CD4-positive, alpha-beta T cell treated with Interleukin-15 for 4 hours (primary cell): ENCODE data around the gene SUSD6.

Experiments used
- DNase-seq: peaks from one replicate; pipeline ENCODE4 v3.0.0-alpha.2; 2020; ENCODE audit warnings: low spot score

Gene SUSD6, protein sequence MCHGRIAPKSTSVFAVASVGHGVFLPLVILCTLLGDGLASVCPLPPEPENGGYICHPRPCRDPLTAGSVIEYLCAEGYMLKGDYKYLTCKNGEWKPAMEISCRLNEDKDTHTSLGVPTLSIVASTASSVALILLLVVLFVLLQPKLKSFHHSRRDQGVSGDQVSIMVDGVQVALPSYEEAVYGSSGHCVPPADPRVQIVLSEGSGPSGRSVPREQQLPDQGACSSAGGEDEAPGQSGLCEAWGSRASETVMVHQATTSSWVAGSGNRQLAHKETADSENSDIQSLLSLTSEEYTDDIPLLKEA

DNA sequence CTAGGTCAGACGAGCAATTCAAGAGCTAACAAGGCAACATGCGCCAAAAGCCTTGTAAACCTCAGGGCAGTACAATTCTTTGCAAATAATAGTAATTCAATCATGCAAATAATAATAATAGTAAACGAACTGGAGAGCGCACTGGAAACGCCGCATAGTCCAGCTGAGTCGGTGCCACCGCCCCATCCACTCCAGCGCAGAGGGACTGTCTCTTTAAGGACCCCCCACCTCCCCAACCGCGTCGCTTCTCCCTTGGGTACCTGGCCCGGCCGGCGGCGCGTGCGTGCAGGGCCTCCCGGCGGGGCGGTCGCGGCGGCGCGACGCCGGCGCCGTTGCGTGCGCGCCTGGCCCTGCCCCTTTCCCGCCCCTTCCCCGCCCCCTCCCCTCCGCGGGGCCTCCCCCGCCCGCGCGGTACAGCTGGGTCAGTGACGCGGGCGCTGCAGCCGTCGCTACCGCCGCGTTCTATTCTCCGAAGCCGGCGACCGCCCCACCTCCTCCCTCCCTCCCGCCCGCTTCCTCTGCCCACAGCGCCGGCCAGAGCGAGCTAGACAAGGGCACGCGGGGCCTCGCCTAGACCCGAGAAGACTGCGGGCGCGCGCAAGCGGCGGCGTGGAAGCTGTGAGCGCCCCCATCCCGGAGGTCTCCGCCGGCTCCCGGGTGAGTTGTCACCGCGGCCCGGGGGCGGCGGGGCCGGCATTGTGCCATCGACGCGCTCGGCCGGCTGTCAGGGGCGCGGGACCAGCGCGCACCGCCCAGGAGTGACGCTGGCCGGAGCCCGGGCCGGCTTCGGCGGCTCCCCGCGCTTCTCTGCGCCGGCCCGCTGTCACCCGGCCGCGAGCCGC lies at the start of gene SUSD6:
Gene SUSD6, plus strand, starts transcription at position 425 of the 842 bp plus-strand sequence. CDS start 46,997 bp downstream, outside the sequence.
- DNase-seq, result peak; percentile 89

DNA sequence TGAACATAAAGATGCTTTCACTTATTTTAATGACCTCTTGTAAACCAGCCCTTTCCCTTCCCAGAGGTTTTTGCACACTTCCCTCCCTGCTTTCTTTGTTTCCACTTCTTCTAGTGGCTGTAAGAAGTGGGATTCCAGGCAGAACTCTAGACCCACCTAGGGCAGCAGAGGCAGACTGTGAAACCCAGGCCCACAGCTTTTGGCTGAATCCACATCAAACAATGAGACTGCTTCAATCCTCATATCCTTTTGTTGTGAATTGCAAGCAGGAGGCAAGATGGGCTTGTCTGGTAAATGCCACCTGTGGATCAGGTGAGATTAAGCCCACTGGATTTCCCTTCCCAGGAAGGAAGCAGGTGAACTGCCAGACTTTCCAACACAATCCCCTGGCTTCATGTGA lies 49.5 kb upstream of the SUSD6 start:
- DNase-seq, result no peak

DNA sequence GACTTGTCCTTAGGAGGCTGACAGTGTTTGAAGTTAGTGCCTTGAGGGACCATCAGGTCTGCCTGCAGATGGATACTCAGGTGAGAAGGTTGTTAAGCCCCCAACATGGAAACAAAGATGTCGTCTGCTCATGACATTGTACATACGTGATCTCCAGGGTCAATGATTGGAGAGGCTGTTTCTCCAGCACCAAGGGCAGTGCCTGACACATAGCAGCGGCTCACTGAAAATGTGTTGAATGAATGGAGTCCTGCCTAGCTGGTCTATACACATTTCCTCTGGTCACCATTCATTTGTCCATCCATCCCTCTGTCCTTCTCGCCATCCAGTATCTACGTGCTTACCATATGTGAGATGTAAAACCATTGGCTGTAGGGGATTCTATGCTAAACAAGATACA lies 43.8 kb upstream of the SUSD6 start:
- DNase-seq, result no peak

DNA sequence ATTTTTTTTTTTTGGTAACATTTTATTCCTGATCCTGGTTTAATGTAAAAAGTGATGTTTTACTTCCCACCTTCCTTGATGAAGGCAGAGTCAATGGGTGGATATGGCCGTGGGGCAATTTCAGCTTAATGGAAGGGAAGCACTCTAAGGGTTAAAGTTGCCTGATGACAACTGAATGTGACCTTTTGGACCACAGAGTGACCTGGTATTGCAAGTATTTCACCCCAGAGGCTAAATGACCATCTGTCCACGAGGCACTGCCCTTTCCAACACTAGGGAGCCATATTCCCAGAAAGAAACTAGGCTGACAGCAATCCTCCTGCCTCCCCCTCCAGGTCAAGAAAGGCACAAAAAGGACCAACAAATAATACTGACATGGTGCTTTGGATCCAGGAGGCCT lies 41.5 kb upstream of the SUSD6 start:
- no peak for DNase-seq

DNA sequence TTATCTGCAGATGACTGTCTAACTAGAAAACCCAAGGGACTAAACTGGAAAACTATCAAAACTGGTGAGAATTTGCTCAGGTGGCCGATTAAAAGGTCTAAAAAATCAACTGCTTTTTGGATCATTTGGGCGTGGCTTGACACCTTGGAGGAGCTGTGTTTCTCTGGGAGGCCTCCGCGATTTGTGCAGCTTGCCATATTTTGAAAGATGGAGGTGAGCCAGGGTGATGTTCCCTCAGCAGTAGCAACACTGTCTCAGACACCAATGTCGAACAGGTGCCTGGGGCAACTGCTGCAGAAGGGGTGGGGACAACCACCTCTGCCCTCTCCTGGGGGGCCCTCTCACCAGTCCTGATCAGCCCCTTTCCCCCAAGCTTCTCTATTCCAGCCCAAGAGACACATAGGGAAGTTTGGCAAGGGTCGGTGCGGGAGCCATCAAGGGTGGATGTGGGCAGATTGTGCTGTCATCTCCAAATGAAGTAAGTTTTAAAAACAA lies 40.5 kb upstream of the SUSD6 start:
- DNase-seq, result no peak

DNA sequence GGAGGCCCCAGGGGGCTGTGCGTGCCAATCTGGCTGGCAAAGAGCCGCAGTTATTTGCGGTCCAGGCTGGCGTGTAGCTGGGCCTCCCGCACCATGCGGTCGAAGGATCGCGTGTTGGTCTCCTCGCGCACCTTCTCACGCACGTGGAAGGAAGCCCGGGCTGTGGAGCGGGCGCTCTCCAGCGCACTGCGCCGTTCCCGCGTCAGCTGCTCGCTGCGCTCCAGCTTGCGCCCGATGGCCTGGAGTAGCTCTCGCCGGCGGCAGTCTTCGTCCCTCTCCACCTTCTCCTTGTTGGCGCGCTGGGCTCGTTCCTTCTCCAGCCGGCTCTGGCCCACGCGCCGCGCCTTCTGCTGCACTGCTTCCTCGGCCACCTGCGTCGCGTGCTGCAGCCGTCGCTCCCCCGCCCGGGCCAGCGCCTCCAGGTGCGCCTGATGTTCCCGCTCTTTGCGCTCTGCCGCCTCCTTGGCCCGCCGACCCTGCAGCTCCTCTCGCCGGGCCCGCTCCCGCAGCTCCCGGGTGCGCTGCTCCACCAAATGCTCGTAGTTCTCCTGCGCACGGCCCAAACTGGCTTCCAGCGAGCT lies 39.9 kb upstream of the SUSD6 start:
- no peak for DNase-seq

DNA sequence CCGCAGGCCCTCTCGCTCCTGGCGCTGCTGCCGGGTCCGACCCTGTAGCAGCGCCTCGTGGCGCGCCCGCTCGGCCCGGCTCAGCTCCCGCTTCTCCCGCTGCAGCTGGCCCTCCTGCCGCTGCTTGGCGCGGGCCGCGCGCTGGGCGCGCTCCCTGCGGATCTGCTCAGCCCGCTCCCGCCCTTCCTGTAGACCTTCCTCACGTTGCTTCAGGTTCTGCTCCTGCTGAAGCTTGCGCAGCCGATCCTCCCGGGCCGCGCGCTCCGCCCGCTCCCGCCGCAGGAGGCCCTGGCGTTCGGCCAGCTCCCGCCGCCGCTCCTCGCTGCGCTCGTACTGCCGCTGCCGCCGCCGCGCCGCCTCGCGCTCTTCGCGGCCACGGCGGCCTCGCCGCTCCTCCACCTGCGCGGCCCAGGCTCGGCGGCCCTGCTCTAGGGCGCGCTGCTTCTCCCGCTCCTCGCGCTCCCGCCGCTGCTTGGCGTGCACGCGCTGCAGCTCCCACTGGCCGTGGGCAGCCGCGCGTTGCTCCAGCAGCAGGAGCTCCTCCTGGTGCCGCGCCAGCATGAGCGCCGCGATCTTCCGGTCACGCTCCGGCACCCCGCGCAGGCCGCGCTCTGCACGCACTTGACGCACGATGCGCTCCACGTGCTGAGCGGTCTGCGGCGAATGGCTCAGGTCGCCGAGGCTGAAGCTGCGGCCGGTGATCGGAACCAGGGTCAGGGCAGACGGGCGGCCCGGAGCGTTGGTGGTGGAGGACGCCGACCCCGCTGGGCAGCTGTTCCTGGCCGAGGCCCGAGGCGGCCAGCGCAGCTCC lies 39.2 kb upstream of the SUSD6 start:
- no peak for DNase-seq

DNA sequence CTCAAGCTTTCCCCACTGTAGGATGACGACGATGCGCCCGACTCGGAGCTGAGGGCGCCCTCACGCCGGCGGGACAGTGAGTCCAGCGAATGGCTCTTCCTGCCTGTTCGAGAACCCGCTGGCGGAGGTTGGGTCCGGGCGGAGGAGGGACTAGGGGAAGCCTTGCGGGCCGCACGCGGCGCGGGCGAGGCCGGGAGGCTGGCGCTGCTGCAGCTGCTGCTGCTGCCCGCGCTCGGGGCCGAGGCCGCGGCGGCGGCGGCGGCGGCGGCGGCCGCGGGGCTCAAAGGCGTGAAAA lies 38.6 kb upstream of the SUSD6 start:
- no peak for DNase-seq

DNA sequence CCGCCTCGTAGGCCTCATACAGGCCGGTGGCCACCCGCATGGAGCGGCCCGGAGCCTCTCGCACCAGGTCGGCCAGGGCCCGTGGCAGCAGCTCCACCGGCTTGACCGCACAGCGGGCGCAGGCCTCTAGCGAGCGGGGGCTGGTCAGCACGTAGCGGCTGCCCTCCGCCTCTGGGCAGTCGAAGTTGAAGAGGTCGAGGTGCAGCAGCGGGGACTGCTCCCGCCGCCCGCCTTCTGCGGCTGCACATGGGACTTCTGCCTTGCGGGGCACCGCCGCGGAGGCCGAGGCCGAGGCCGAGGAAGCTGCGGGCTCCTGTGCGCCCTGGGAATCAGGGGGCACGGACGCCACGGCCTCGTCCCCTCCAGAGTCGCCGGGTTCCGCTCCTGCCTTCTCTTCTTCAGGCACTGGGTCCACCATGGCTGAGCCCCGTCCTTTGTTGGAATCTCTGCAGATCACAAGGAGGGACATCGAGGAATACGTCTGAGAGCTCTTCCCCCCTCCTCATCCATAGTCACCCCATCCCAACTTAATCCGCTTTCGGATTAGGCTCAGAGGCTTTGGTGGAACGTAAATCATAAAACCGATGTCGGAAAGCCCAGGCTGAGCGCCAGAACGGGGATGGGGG lies 38.1 kb upstream of the SUSD6 start:
- no peak for DNase-seq

DNA sequence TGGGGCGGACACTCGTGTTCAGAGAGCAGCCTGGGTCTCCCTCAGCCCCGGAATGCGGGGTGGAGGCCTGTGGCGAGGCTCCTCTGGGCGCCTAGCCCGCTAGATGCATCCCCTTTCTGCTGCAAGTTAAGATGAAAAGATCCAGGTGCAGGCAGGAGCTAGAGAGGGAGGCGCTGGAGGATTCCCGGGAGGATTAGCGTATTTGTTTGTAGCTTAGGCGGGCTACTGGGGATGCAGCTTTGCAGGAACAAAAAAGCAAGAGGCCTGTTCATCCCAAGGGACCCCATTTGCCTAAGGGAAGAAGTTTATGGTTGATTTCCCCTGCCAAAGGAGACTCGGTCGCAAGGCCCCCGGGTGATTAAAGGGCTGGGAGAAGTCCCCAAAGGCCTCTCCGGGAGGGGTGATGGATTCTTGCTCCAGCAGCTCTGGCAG lies 37.5 kb upstream of the SUSD6 start:
- no peak for DNase-seq

DNA sequence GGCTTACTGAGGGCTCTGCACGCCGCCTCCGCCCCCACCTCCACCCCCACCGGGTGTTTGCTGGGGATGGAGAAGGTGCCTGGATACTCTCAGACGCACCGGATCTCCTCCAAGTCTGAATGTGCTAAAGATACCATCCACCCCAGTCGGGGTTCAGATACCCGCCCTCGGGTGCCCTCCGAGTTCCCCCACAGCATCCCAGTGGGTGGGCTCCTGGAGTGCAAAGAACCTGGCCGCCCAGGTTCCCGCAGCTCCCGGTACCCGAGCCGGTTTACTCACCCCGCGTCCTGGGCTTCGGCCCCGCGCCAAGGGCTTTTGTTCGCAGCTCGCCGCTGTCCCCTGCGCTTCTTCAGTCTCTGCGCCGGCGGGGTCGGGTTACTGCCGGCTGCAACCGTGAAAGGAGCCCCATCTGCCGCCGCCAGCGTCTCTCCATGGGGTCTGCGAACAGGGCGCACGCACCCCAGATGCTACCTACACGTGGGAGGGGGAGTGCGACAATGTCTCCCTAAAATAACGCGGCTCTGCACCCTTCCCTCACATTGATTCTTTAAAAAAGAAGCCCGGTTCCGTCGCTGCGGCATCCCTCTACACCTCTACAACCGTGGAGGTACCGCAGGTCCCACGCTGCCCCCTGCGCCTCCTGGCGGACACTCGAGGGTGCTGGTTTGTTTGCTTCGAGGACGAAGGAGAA lies 37.0 kb upstream of the SUSD6 start, which contains the start of gene CCDC177:
Gene CCDC177, minus strand, starts transcription at position 609 of the 691 bp plus-strand sequence. CDS start 1,249 bp downstream, outside the sequence.
- DNase-seq, result peak; percentile 69

DNA sequence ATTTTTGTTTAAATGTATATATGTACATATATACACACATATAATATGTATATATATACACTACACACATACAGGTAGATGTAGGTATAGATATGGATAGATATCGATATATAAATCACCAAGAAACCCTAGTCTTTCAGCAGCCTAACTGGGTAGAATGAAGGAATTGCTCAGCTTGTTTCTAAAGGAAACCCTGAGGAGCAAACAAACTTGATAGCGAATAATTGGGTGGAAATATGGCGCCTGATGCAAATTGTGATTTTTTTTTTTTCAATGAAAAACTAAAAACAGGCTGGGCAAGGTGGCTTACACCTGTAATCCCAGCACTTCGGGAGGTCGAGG lies 36.5 kb upstream of the SUSD6 start:
- DNase-seq, result no peak

DNA sequence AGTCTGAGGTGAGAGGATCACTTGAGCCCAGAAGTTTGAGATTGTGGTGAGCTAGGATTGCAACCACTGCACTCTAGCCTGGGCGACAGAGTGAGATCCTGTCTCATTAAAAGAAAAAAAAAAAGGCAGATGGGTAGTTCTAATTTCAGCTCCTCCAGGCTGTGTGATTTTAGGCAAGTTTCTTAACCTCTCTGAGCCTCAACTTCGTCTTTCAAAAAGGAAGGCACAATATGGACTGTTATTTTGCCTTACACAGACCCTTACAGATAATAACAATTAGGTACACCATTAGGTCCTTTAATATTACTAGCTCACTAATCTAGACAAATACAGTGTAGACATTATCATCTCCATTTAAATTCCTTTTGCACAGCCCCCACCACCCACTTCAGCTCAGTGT lies 31.9 kb upstream of the SUSD6 start:
- no peak for DNase-seq

DNA sequence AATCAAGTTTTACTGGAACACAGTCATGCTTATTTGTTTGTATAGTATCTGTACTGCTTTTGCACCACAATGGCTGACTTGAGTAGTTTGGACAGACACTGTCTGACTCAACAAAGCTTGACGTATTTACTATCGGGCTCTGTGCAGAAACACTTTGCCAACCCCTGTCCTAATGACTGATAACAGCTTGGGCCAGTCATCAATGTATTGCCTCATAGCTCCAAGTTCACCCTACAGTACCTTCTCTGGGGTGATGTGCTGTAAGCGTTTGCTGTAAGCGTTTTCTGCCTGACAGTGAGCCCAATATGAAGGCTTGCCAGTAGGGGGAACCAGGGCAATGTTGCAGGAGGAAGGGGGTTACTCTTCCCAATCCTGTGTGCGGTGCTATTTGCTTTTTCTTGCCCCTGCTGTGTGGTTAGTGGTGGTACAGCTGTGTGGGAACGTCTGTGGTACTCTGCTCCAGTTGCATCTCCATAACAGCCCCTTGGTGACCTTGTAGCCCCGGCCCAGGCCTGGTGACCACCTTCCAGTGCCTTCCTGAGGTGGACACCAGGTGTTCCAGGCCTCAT lies 31.3 kb upstream of the SUSD6 start:
- DNase-seq, result no peak

DNA sequence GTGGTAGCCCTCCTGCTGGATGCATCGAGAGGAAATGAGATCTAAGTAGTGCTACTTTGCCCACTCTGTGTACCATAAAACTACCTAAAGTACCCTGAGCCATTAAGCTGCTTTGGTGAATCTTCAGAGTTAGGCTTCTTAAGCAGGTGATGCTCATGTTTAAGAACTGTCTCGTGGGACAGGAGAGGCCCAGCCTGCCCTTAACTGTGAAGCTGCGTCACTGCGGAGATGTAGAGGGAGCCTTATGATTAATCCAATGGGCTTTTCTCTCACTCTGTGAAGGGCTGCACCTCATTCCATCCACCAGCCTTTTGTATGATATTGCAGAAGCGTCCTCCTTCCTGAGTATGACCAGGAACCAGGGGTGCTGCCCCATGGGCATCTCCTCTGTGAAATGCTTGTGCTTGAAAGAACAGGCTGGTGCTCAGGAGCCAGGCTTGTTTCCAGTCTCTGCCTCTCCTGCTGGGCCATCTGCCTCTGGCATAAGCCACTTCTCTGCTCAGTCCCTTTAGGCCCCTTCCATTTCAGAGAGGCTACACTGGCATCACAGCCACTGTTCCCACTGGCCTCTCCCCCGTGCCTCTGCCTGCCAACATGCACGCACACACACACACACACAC lies 30.0 kb upstream of the SUSD6 start:
- no peak for DNase-seq

DNA sequence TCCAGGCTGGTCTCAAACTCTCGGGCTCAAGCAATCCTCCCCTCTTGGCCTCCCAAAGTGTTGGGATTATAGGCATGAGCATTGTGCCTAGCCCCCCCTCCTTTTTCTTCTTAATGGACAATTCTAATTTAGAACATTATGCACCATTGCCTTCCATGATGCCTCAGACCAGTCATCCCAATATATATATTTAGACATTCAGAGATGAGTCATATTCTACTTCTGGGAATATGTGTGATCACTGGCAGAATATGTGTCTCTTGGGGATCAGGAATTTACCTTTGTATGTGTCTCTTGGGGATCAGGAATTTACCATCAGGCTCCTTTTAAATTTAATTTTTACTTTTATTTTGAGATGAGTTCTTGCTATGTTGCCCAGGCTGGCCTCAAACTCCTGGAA lies 29.2 kb upstream of the SUSD6 start:
- DNase-seq, result no peak

DNA sequence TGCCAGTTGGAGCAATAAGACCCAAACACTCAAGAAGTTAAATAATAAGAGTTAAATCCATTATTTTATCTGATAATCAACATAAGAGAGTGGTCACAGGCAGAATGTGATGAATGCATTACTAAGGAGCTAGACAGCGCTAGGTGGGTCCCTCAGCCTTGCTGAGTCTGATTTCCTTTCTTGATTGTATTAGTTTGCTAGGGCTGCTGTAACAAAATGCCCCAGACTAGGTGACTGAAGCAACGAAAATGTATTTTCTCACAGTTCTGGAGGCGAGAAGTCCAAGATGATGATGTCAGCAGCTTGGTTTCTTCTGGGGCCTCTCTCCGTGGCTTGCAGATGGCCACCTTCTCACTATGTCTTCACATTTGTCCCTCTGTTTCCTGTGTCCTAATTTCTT lies 28.6 kb upstream of the SUSD6 start:
- no peak for DNase-seq

DNA sequence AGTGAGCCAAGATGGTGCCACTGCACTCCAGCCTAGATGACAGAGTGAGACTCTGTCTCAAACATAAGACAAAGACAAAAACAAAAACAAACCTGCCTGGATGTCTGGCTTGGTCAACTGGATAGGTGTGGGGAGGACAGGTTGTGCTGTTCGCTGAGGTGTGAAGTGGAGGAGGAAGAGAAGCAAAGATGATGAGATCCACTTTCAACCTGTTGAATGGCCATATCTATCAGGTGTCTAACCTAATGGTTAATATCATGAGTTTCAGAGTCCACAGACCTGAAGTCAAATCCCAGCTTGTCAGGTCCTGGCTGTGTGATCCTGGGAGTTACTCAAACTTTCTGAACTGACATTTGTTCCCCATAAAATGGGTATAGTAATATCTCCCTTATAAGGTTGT lies 27.0 kb upstream of the SUSD6 start:
- DNase-seq, result no peak

DNA sequence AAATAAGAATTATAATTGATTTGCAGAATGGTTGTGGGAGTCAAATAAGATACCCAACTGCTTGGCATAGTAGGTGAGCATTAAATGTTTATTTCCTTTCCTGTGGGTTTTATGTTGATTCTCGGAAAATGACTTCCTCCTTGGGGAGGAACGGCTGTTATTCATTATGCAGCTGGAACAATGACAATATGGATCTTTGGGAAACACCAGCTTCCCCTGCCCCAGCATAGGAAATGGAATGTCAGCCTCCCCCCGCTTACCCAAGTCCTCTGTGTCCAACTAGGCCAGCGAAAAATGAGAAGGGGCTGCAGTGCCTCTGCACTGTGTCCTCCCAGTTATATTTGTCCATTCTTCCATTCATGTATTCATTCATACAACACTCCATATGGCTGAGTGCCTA lies 25.0 kb upstream of the SUSD6 start:
- no peak for DNase-seq

DNA sequence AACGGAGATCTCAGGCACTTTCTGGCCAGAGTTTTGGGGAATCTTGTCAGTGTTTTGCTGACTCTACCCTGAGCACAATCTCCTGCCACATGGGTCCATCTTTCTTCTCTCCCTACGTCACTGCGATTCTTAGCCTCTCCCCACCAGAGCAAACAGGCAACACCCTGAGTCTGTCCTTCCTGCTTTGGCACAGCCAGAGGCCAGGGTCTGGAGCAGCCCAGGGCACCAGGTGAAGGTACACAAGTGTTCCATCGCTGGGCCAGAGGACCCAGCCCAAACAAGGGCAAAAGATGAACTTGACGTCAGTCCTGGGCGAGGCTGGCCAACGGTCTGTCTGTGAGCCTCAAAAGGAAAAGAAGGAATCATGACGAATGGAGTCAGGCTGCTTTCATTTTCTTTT lies 24.0 kb upstream of the SUSD6 start:
- DNase-seq, result no peak
